K562 (cell line): ENCODE measurements around the gene CAV1. TPM values are rescaled to one million over a fixed set of nuclear protein-coding genes. Genes with fewer than 3 reads are reported as not detected.
A peak's percentile ranks its signal among the peaks of the same experiment; 100 is the strongest.

Experiments
- CHD1 ChIP-seq: fragments of 200-600 bp; sonication (generic); IDR thresholded peaks from one replicate; pipeline ENCODE4 v1.6.1; 2012; ENCODE audit warnings: mild to moderate bottlenecking, moderate library complexity, low read length, inconsistent platforms
- CSDE1 ChIP-seq, 2 experiments: fragments of 450-650 bp; IDR thresholded peaks; 2 replicates each; pipeline ENCODE4 v1.6.1; 2016; ENCODE audit warnings: mild to moderate bottlenecking in 1 of 2
- CTBP1 ChIP-seq: fragments of 450-650 bp; IDR thresholded peaks from 2 replicates; pipeline ENCODE4 v1.6.1; 2016; ENCODE audit warnings: borderline replicate concordance
- GATAD2B ChIP-seq: fragments of 450-650 bp; IDR thresholded peaks from 2 replicates; pipeline ENCODE4 v1.6.1; 2017; ENCODE audit warnings: mild to moderate bottlenecking, borderline replicate concordance
- KHSRP ChIP-seq: fragments of 450-650 bp; IDR thresholded peaks from 2 replicates; pipeline ENCODE4 v1.6.1; 2017
- NCOA2 ChIP-seq, 2 experiments: fragments of 450-650 bp; IDR thresholded peaks; 2 replicates each; pipeline ENCODE4 v1.6.1; 2018; ENCODE audit warnings: mild to moderate bottlenecking in 2 of 2, moderate library complexity in 1 of 2; ENCODE audit not compliant: partially characterized antibody in 2 of 2
- NCOR1 ChIP-seq: fragments of 450-650 bp; IDR thresholded peaks from 2 replicates; pipeline ENCODE4 v1.6.1; 2016; ENCODE audit warnings: mild to moderate bottlenecking, moderate library complexity
- NELFE ChIP-seq: IDR thresholded peaks from 2 replicates; pipeline ENCODE4 v1.6.1; 2011; ENCODE audit warnings: mild to moderate bottlenecking; ENCODE audit not compliant: insufficient read depth, insufficient read length
- RUNX1 ChIP-seq: sonication (generic); IDR thresholded peaks from 2 replicates; pipeline ENCODE4 v1.6.1; 2016; ENCODE audit warnings: antibody characterized with exemption, low read depth
- SMAD1 ChIP-seq: fragments of 150-350 bp; IDR thresholded peaks from 2 replicates; pipeline ENCODE4 v1.6.1; 2014; ENCODE audit warnings: low read length, low read depth; ENCODE audit not compliant: partially characterized antibody
- ZNF589 ChIP-seq: fragments of 200-800 bp; sonication (Bioruptor generic); IDR thresholded peaks from 2 replicates; pipeline ENCODE4 v1.6.1; 2016; ENCODE audit warnings: low read depth, missing genetic modification characterization, missing compliant biosample characterization
- polyA plus RNA-seq, 8 experiments: library from polyadenylated mRNA; depleted of rRNA in 4 of 8; stranded (reverse) in 5 of 8; unstranded in 3 of 8; fragments of >200 nt; fragmentation: Nextera tagmentation in 2 of 8; fragmentation: Illumina TruSeq in 1 of 8; extraction: Ambion mirVana in 2 of 8; extraction: Trizol in 1 of 8; gene quantifications; 2 replicates each; pipeline versions ENCODE4 v1.2.1 to v1.2.3, GENCODE V29; 2011 to 2014; ENCODE audit warnings: inconsistent platforms in 1 of 8, missing spikeins in 1 of 8
- total RNA-seq, 7 experiments: library from RNA; depleted of rRNA in 6 of 7; stranded (reverse); fragments of >200 nt in 6 of 7; fragmentation: Illumina TruSeq in 2 of 7; extraction: Trizol in 2 of 7; gene quantifications; 2 replicates each; pipeline versions ENCODE4 v1.2.1 to v1.2.3, GENCODE V29; 2011 to 2021; ENCODE audit warnings: low replicate concordance in 1 of 7
- TF ChIP-seq, protein P1 (sequence below): fragments of 450-650 bp; IDR thresholded peaks from 2 replicates; pipeline ENCODE4 v1.6.1; 2016; ENCODE audit warnings: mild to moderate bottlenecking, moderate library complexity
- TF ChIP-seq, protein P2 (sequence below): fragments of 250-450 bp; sonication (Bioruptor Pico); IDR thresholded peaks from 2 replicates; pipeline ENCODE4 v1.8.0; 2021; ENCODE audit warnings: borderline replicate concordance, mild to moderate bottlenecking, moderate library complexity; ENCODE audit not compliant: poor library complexity, severe bottlenecking
- TF ChIP-seq, protein P3 (sequence below): fragments of 450-650 bp; formaldehyde crosslinking; IDR thresholded peaks from 2 replicates; pipeline ENCODE4 v1.4.0; 2020; ENCODE audit warnings: mild to moderate bottlenecking, moderate library complexity

CAV1 gene
- total and polyA plus RNA-seq, 9 of the 15 experiments (the other 6 are each of a cell fraction or from before 2014, with no cell fraction given) = 0.08 to 1.5 (median 0.63) TPM

DNA sequence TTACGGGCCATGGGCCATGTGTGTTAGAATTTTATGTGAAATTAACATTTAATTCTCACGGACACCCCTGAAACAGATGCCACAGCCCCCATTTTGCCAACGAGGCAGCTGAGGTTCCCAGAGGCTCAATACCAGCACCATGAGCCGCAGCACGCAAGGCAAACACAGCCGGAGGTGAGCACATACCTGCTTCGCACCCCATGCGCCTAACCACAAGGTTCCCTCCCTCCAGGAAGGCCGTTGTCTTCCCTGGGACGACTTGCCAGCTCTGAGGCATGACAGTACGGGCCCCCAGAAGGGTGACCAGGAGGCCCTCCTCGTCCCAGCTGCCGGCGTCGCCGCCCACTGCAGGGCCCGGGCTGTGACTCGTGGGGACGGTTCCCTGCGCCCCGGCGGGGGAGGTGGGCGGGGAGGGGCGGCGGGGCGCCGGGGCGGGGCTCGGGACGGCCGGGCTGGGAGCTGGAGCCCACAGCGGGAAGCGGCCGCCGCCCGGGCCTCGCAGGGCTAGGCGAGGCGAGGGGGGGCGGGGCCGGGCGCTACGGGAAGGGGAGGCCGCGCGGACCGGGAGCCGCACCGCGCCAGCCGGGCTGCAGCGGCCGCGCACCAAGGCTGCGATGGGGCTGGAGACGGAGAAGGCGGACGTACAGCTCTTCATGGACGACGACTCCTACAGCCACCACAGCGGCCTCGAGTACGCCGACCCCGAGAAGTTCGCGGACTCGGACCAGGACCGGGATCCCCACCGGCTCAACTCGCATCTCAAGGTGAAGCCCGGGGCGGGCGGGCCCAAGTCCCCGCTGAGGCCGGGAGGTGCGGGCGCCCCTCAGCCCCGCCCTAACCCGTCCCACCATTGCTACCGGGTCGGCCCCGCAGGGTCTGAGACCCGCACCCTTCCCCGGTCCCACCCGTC is 25.4 kb upstream of the CAV1 start, which contains the start of gene CAV2 (continued):
- TF ChIP-seq, protein P1, sequence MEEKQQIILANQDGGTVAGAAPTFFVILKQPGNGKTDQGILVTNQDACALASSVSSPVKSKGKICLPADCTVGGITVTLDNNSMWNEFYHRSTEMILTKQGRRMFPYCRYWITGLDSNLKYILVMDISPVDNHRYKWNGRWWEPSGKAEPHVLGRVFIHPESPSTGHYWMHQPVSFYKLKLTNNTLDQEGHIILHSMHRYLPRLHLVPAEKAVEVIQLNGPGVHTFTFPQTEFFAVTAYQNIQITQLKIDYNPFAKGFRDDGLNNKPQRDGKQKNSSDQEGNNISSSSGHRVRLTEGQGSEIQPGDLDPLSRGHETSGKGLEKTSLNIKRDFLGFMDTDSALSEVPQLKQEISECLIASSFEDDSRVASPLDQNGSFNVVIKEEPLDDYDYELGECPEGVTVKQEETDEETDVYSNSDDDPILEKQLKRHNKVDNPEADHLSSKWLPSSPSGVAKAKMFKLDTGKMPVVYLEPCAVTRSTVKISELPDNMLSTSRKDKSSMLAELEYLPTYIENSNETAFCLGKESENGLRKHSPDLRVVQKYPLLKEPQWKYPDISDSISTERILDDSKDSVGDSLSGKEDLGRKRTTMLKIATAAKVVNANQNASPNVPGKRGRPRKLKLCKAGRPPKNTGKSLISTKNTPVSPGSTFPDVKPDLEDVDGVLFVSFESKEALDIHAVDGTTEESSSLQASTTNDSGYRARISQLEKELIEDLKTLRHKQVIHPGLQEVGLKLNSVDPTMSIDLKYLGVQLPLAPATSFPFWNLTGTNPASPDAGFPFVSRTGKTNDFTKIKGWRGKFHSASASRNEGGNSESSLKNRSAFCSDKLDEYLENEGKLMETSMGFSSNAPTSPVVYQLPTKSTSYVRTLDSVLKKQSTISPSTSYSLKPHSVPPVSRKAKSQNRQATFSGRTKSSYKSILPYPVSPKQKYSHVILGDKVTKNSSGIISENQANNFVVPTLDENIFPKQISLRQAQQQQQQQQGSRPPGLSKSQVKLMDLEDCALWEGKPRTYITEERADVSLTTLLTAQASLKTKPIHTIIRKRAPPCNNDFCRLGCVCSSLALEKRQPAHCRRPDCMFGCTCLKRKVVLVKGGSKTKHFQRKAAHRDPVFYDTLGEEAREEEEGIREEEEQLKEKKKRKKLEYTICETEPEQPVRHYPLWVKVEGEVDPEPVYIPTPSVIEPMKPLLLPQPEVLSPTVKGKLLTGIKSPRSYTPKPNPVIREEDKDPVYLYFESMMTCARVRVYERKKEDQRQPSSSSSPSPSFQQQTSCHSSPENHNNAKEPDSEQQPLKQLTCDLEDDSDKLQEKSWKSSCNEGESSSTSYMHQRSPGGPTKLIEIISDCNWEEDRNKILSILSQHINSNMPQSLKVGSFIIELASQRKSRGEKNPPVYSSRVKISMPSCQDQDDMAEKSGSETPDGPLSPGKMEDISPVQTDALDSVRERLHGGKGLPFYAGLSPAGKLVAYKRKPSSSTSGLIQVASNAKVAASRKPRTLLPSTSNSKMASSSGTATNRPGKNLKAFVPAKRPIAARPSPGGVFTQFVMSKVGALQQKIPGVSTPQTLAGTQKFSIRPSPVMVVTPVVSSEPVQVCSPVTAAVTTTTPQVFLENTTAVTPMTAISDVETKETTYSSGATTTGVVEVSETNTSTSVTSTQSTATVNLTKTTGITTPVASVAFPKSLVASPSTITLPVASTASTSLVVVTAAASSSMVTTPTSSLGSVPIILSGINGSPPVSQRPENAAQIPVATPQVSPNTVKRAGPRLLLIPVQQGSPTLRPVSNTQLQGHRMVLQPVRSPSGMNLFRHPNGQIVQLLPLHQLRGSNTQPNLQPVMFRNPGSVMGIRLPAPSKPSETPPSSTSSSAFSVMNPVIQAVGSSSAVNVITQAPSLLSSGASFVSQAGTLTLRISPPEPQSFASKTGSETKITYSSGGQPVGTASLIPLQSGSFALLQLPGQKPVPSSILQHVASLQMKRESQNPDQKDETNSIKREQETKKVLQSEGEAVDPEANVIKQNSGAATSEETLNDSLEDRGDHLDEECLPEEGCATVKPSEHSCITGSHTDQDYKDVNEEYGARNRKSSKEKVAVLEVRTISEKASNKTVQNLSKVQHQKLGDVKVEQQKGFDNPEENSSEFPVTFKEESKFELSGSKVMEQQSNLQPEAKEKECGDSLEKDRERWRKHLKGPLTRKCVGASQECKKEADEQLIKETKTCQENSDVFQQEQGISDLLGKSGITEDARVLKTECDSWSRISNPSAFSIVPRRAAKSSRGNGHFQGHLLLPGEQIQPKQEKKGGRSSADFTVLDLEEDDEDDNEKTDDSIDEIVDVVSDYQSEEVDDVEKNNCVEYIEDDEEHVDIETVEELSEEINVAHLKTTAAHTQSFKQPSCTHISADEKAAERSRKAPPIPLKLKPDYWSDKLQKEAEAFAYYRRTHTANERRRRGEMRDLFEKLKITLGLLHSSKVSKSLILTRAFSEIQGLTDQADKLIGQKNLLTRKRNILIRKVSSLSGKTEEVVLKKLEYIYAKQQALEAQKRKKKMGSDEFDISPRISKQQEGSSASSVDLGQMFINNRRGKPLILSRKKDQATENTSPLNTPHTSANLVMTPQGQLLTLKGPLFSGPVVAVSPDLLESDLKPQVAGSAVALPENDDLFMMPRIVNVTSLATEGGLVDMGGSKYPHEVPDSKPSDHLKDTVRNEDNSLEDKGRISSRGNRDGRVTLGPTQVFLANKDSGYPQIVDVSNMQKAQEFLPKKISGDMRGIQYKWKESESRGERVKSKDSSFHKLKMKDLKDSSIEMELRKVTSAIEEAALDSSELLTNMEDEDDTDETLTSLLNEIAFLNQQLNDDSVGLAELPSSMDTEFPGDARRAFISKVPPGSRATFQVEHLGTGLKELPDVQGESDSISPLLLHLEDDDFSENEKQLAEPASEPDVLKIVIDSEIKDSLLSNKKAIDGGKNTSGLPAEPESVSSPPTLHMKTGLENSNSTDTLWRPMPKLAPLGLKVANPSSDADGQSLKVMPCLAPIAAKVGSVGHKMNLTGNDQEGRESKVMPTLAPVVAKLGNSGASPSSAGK = peak; percentile 89
- TF ChIP-seq SMAD1 (peak; percentile 14), NCOR1 (no peak), RUNX1 (no peak), ZNF589 (CRISPR knock-in tag) (peak; percentile 53; the same call in 1 of the 2 replicates), CHD1 (peak; percentile 90), CTBP1 (peak; percentile 85), NCOA2 (IDR thresholded peaks at IDR 0.05; ENCODE audit: partially characterized antibody in 2 of 2) (no peak), NELFE (no peak), GATAD2B (0 out of 2 replicates have a peak, but pooled peaks have one; percentile 72), CSDE1 (IDR thresholded peaks at IDR 0.05) (no peak), KHSRP (no peak)
- TF ChIP-seq, protein P2, sequence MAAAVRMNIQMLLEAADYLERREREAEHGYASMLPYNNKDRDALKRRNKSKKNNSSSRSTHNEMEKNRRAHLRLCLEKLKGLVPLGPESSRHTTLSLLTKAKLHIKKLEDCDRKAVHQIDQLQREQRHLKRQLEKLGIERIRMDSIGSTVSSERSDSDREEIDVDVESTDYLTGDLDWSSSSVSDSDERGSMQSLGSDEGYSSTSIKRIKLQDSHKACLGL (CRISPR knock-in tag) = no peak
- TF ChIP-seq, protein P3, sequence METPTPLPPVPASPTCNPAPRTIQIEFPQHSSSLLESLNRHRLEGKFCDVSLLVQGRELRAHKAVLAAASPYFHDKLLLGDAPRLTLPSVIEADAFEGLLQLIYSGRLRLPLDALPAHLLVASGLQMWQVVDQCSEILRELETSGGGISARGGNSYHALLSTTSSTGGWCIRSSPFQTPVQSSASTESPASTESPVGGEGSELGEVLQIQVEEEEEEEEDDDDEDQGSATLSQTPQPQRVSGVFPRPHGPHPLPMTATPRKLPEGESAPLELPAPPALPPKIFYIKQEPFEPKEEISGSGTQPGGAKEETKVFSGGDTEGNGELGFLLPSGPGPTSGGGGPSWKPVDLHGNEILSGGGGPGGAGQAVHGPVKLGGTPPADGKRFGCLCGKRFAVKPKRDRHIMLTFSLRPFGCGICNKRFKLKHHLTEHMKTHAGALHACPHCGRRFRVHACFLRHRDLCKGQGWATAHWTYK (CRISPR knock-in tag) = no peak; the same call in 1 of the 2 replicates
